Measurements from ENCODE around the gene DUSP6.

- TF ChIP-seq CTCF (IDR thresholded peaks at IDR 0.05; ENCODE audit: low read depth, low read length, missing input control) (no peak), REST (IDR thresholded peaks at IDR 0.05) (no peak), GABPA (IDR thresholded peaks at IDR 0.05 in 1 of 2, conservative IDR thresholded peaks at IDR 0.05 in 1 of 2) (no peak)
Measured at GRCh38 chr12:89359615-89360014, 7.3 kb upstream of the DUSP6 start.

All from liver (tissue), 3 donors.